ENCODE measurements around the gene USP1. TPM values are rescaled to one million over a fixed set of nuclear protein-coding genes. Genes with fewer than 3 reads are reported as not detected.

Gene USP1
- total RNA-seq (10 to 100 TPM; 12.1 to 19.3 (median 15.1) TPM), polyA plus RNA-seq (10 to 100 TPM in 1 of 3 donors, 1 to 10 TPM in 2; 8.4 to 19.3 (median 9.2) TPM)
- long read RNA-seq, donor 1, transcript USP1-202 (9 exons, 3,507 nt) = minor isoform, 5 of 16 reads
- long read RNA-seq, donor 1, transcript USP1-201 (9 exons, 3,996 nt) = major isoform, 6 of 16 reads
- long read RNA-seq, donor 1, partial matches to known transcripts = 3 of 16 reads
- long read RNA-seq, donor 1, other reads (novel, unspliced or antisense) = 2 of 16 reads
- long read RNA-seq, donor 2, transcript USP1-201 (9 exons, 3,996 nt) = major isoform, 12 of 27 reads
- long read RNA-seq, donor 2, partial matches to known transcripts = 11 of 27 reads
- long read RNA-seq, donor 2, other reads (novel, unspliced or antisense) = 4 of 27 reads

GRCh38 chr1:62436466-62437272, at the start of gene USP1:
Gene USP1, plus strand, starts transcription at chr1:62437049. Its CDS starts 2,819 bp downstream, at chr1:62439868.
- intact Hi-C loops (cut with DNase I) = loop anchor here in 1 of 2 donors (10.0 kb wide), 1 partner anchor 522 kb away; no protein-coding TSS in a partner anchor
- Histone ChIP-seq H3K27ac (peak within 1 kb of the TSS; percentile 98), H3K36me3 (ENCODE audit: insufficient read depth in 1 of 2, low read depth in 1 of 2) (peaks cover 0 to 16% of the 10 kb centered on the region in 2 donors), H3K4me3 (peak within 1 kb of the TSS; percentile 84), H3K4me1 (peaks cover 33% of the 10 kb centered on the region), H3K9me3 (no peaks in the 10 kb centered on the region), H3K27me3 (ENCODE audit: insufficient read depth in 3 of 3, low read length in 2 of 3) (no peaks in the 10 kb centered on the region)
- 0 to 1% (median 0%) methylated on average over 74 to 76 of the region's 76 CpGs for WGBS, 3 donors
- TF ChIP-seq CTCF (IDR thresholded peaks at IDR 0.05) = no peak
- DNase-seq = peak; percentile 98
- ATAC-seq = peak; percentile 85 to 93 (median 88)

- DNase-seq (no peak), ATAC-seq (no peak)
- Histone ChIP-seq H3K36me3 (ENCODE audit: insufficient read depth in 1 of 2, low read depth in 1 of 2) (no peaks in the 10 kb centered on the region), H3K4me3 (no peak overlapping the region), H3K4me1 (no peaks in the 10 kb centered on the region), H3K27me3 (ENCODE audit: insufficient read depth in 3 of 3, low read length in 2 of 3) (peaks cover 0 to 2% (median 0%) of the 10 kb centered on the region in 3 donors), H3K9me3 (no peaks in the 10 kb centered on the region), H3K27ac (no peak overlapping the region)
- intact Hi-C loops (cut with DNase I) = no loop called here
- WGBS, 3 donors = 98 to 99% (median 99%) methylated on average over 6 of the region's 6 CpGs
- TF ChIP-seq CTCF (IDR thresholded peaks at IDR 0.05) = no peak
Observed at GRCh38 chr1:62389531-62389930, 47.3 kb upstream of the USP1 start.

- Histone ChIP-seq H3K27ac (no peak overlapping the region), H3K4me1 (no peaks in the 10 kb centered on the region), H3K36me3 (ENCODE audit: insufficient read depth in 1 of 2, low read depth in 1 of 2) (no peaks in the 10 kb centered on the region), H3K4me3 (no peak overlapping the region), H3K27me3 (ENCODE audit: insufficient read depth in 3 of 3, low read length in 2 of 3) (peaks cover 0 to 2% (median 0%) of the 10 kb centered on the region in 3 donors), H3K9me3 (no peaks in the 10 kb centered on the region)
- 81 to 88% (median 86%) methylated on average over 7 of the region's 7 CpGs for WGBS, 3 donors
- intact Hi-C loops (cut with DNase I) = no loop called here
- ATAC-seq = no peak
- no peak for TF ChIP-seq CTCF (IDR thresholded peaks at IDR 0.05)
- DNase-seq = no peak
Observed at GRCh38 chr1:62390071-62390470, 46.8 kb upstream of the USP1 start.

GRCh38 chr1:62391369-62391971, 45.4 kb upstream of the USP1 start:
- Histone ChIP-seq H3K27me3 (ENCODE audit: insufficient read depth in 3 of 3, low read length in 2 of 3) (peaks cover 0 to 2% (median 0%) of the 10 kb centered on the region in 3 donors), H3K36me3 (ENCODE audit: insufficient read depth in 1 of 2, low read depth in 1 of 2) (no peaks in the 10 kb centered on the region), H3K9me3 (no peaks in the 10 kb centered on the region), H3K4me1 (no peaks in the 10 kb centered on the region), H3K27ac (no peak overlapping the region), H3K4me3 (no peak overlapping the region)
- ATAC-seq (peak in 1 of 4 donors; percentile 51), DNase-seq (no peak)
- peak; percentile 14 for TF ChIP-seq CTCF (IDR thresholded peaks at IDR 0.05)
- intact Hi-C loops (cut with DNase I) = no loop called here
- 35 to 40% (median 38%) methylated on average over 3 of the region's 3 CpGs for WGBS, 3 donors

Data from psoas muscle (tissue), 8 donors.